Glutamatergic neuron (in vitro differentiated cells): ENCODE data around the gene AFAP1. TPM values are rescaled to one million over a fixed set of nuclear protein-coding genes. Genes with fewer than 3 reads are reported as not detected.

Source experiments
- DNase-seq: peaks from one replicate; pipeline ENCODE4 v3.0.0; 2022
- H3K27ac Mint-ChIP-seq: one replicate; pipeline ENCODE4 v1.8.0; 2020; ENCODE audit warnings: mild to moderate bottlenecking, mixed read lengths, inconsistent platforms; ENCODE audit not compliant: unreplicated experiment
- H3K27me3 Mint-ChIP-seq: one replicate; pipeline ENCODE4 v1.8.0; 2020; ENCODE audit warnings: mild to moderate bottlenecking, moderate library complexity, mixed read lengths, inconsistent platforms; ENCODE audit not compliant: unreplicated experiment
- H3K36me3 Mint-ChIP-seq: one replicate; pipeline ENCODE4 v1.8.0; 2020; ENCODE audit warnings: mild to moderate bottlenecking, mixed read lengths, inconsistent platforms; ENCODE audit not compliant: unreplicated experiment
- H3K4me1 Mint-ChIP-seq: one replicate; pipeline ENCODE4 v1.8.0; 2020; ENCODE audit warnings: mild to moderate bottlenecking, low read depth, mixed read lengths, inconsistent platforms; ENCODE audit not compliant: unreplicated experiment
- H3K4me3 Mint-ChIP-seq: one replicate; pipeline ENCODE4 v1.8.0; 2020; ENCODE audit warnings: mild to moderate bottlenecking, mixed read lengths, inconsistent platforms; ENCODE audit not compliant: unreplicated experiment
- H3K9me3 Mint-ChIP-seq: one replicate; pipeline ENCODE4 v1.8.0; 2020; ENCODE audit warnings: mild to moderate bottlenecking, moderate library complexity, mixed read lengths, inconsistent platforms; ENCODE audit not compliant: unreplicated experiment
- CTCF ChIP-seq: fragments of 200-600 bp; sonication (generic); IDR thresholded peaks from one replicate; pipeline ENCODE4 v1.5.0; 2021; ENCODE audit not compliant: partially characterized antibody, unreplicated experiment
- total RNA-seq: library from RNA; stranded (reverse); fragmentation: NEBNext Ultra II Directional; extraction: Animal tissue kit (Norgen Biotek cat#: 25700); gene quantifications from one replicate; pipeline ENCODE4 v1.2.1, GENCODE V29; 2021; ENCODE audit not compliant: unreplicated experiment

The AFAP1 gene
- total RNA-seq, 1 donor from 2014 or later = 528 TPM

- Mint-ChIP-seq H3K4me3 (peak overlapping the region; percentile 94), H3K36me3 (no peaks in the 10 kb centered on the region), H3K4me1 (peaks cover 84% of the 10 kb centered on the region), H3K27ac (peak overlapping the region; percentile 100), H3K9me3 (peaks cover 56% of the 10 kb centered on the region), H3K27me3 (peaks cover 36% of the 10 kb centered on the region)
- no peak for DNase-seq
- TF ChIP-seq CTCF = no peak
These were observed 32.5 kb downstream of the AFAP1 start for GRCh38 chr4:7907142-7907541.

DNA sequence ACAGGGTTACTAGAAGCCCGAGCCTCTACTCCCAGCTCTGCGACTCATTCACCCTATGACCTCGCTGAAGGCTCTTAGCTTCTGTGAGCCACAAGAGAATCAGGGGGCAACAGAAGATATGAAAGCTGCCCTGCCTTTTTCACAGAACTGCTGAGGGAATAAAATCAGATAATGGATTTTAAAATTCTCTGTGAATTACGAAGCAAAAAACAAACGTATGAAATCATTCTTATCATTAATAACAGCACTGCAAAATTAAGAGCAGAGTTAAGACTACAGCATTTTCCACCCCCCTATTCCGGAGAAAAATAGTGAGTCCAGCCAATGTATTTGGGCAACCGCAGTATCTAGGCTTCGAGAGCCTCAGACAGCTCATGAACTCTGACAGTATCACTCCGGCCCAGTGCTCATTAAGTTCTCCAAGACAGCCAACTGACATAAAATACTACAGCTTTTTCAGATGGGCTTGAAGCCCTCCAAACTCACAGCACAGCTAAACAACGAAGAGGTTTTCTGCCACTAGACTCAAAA is 33.4 kb downstream of the AFAP1 start:
- TF ChIP-seq CTCF = no peak
- H3K4me3 Mint-ChIP-seq = peak overlapping the region; percentile 94
- peaks cover 2% of the 10 kb centered on the region for H3K36me3 Mint-ChIP-seq
- H3K27ac Mint-ChIP-seq = peak overlapping the region; percentile 100
- no peak for DNase-seq
- peaks cover 43% of the 10 kb centered on the region for H3K27me3 Mint-ChIP-seq
- H3K4me1 Mint-ChIP-seq = peaks cover 84% of the 10 kb centered on the region
- H3K9me3 Mint-ChIP-seq = peaks cover 57% of the 10 kb centered on the region

DNA sequence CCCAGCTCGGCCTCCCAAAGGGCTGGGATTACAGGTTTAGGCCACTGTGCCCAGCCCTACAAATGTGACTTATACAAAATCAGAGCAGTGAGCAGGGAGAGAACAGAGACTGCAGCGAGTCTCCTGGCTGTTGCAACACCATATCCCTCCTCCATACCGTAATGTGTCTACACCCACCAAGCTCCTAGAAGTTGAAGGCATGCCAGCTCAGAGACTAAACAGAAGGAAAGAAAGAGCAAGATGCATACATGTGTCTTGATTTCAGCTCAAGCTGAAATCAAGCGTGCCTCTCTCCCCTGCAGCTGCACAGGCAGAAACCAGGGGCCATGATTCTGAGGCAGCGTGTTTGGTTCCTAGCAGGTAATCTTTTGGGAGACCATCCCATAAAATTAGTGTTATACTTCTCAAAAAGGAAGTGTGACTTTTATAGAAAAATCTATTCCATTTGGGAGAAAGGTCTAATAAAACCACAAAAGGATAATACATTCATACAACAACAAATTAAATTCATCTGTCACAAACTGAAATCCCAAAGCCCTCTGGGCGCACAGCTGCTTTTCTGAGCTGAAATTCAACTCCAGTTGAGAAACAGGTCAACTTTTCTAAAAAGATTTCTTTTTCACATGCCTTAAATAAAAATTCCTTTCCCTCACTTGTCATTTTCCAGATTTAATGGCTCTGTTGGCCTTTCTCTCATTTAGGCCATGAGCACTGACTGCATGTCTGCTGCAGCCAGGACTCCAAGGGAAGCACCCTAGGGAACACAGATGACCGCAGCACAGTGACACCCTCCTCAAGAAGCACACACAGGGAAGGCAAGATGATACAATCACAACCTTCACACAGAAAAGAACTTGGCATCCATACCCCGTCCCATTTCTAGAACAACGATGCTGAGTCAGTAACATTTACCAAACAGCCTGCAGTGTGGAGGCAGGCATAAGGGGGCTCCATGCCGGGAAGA is 34.4 kb downstream of the AFAP1 start:
- peak overlapping the region; percentile 100 for H3K27ac Mint-ChIP-seq
- peaks cover 42% of the 10 kb centered on the region for H3K27me3 Mint-ChIP-seq
- H3K4me1 Mint-ChIP-seq = peaks cover 84% of the 10 kb centered on the region
- H3K36me3 Mint-ChIP-seq = peaks cover 6% of the 10 kb centered on the region
- DNase-seq = no peak
- peaks cover 53% of the 10 kb centered on the region for H3K9me3 Mint-ChIP-seq
- TF ChIP-seq CTCF = no peak
- peak overlapping the region; percentile 94 for H3K4me3 Mint-ChIP-seq

- H3K27me3 Mint-ChIP-seq = peaks cover 50% of the 10 kb centered on the region
- no peak for TF ChIP-seq CTCF
- H3K4me3 Mint-ChIP-seq = peak overlapping the region; percentile 94
- H3K9me3 Mint-ChIP-seq = peaks cover 56% of the 10 kb centered on the region
- H3K27ac Mint-ChIP-seq = peak overlapping the region; percentile 100
- H3K36me3 Mint-ChIP-seq = peaks cover 6% of the 10 kb centered on the region
- H3K4me1 Mint-ChIP-seq = peaks cover 87% of the 10 kb centered on the region
- peak; percentile 70 for DNase-seq
These were observed 35.7 kb downstream of the AFAP1 start for GRCh38 chr4:7903791-7904516.
